ENCODE data around the gene CD63.
A peak's percentile ranks its signal among the peaks of the same experiment; 100 is the strongest.

CD63 gene

GRCh38 chr12:55728186-55728938, 447 bp downstream of the CD63 start:
- Histone ChIP-seq H3K4me3 (ENCODE audit: low read length) (peak overlapping the region; percentile 81), H3K36me3 (replicated peaks; ENCODE audit: insufficient read depth, low read length) (no peaks in the 10 kb centered on the region), H3F3A (ENCODE audit: insufficient read depth, low read length) (no peaks in the 10 kb centered on the region), H3K4me2 (ENCODE audit: low read depth, low read length) (peak overlapping the region; percentile 69), H3K79me2 (ENCODE audit: low read length) (peaks cover 15% of the 10 kb centered on the region), H3K4me1 (ENCODE audit: low read length) (peaks cover 16% of the 10 kb centered on the region), H3K9me2 (replicated peaks; ENCODE audit: insufficient read depth, low read length) (no peaks in the 10 kb centered on the region), H4K20me1 (ENCODE audit: insufficient read depth, low read length) (no peaks in the 10 kb centered on the region), H3K27ac (ENCODE audit: low read length) (no peak overlapping the region), H3K9ac (ENCODE audit: low read length) (peak overlapping the region; percentile 77; the same call in 1 of the 2 replicates), H2AFZ (ENCODE audit: low read length) (peak overlapping the region; percentile 75), H3K9me3 (replicated peaks; ENCODE audit: insufficient read depth, low read length) (no peaks in the 10 kb centered on the region), H3K27me3 (replicated peaks; ENCODE audit: insufficient read depth, low read length) (no peaks in the 10 kb centered on the region)
- TF ChIP-seq CTCF (IDR thresholded peaks at IDR 0.05; ENCODE audit: low read length) (no peak), EZH2phosphoT487 (IDR thresholded peaks at IDR 0.05; ENCODE audit: low read length) (no peak), EZH2 (optimal IDR thresholded peaks at IDR 0.05; ENCODE audit: low read depth, low read length) (no peak)
- no peak for DNase-seq

GRCh38 chr12:55727643-55728185, 1.1 kb downstream of the CD63 start:
- H2AFZ ChIP-seq (ENCODE audit: low read length), result peak overlapping the region; percentile 75; the same call in 1 of the 2 replicates
- H3K9me3 ChIP-seq (replicated peaks; ENCODE audit: insufficient read depth, low read length), result no peaks in the 10 kb centered on the region
- no peak overlapping the region for H3K27ac ChIP-seq (ENCODE audit: low read length)
- H3K4me1 ChIP-seq (ENCODE audit: low read length), result peaks cover 16% of the 10 kb centered on the region
- no peaks in the 10 kb centered on the region for H3F3A ChIP-seq (ENCODE audit: insufficient read depth, low read length)
- no peaks in the 10 kb centered on the region for H4K20me1 ChIP-seq (ENCODE audit: insufficient read depth, low read length)
- no peaks in the 10 kb centered on the region for H3K27me3 ChIP-seq (replicated peaks; ENCODE audit: insufficient read depth, low read length)
- H3K4me2 ChIP-seq (ENCODE audit: low read depth, low read length), result peak overlapping the region; percentile 69
- peak overlapping the region; percentile 81 for H3K4me3 ChIP-seq (ENCODE audit: low read length)
- peak overlapping the region; percentile 77; the same call in 1 of the 2 replicates for H3K9ac ChIP-seq (ENCODE audit: low read length)
- DNase-seq, result no peak
- H3K79me2 ChIP-seq (ENCODE audit: low read length), result peaks cover 15% of the 10 kb centered on the region
- H3K9me2 ChIP-seq (replicated peaks; ENCODE audit: insufficient read depth, low read length), result no peaks in the 10 kb centered on the region
- TF ChIP-seq EZH2phosphoT487 (IDR thresholded peaks at IDR 0.05; ENCODE audit: low read length) (no peak), CTCF (IDR thresholded peaks at IDR 0.05; ENCODE audit: low read length) (no peak), EZH2 (optimal IDR thresholded peaks at IDR 0.05; ENCODE audit: low read depth, low read length) (no peak)
- H3K36me3 ChIP-seq (replicated peaks; ENCODE audit: insufficient read depth, low read length), result no peaks in the 10 kb centered on the region

- Histone ChIP-seq H3K27me3 (replicated peaks; ENCODE audit: insufficient read depth, low read length) (no peaks in the 10 kb centered on the region), H3K4me1 (ENCODE audit: low read length) (peaks cover 16% of the 10 kb centered on the region), H3K79me2 (ENCODE audit: low read length) (peaks cover 15% of the 10 kb centered on the region), H2AFZ (ENCODE audit: low read length) (no peak overlapping the region), H3K36me3 (replicated peaks; ENCODE audit: insufficient read depth, low read length) (no peaks in the 10 kb centered on the region), H3K27ac (ENCODE audit: low read length) (no peak overlapping the region), H3K4me2 (ENCODE audit: low read depth, low read length) (no peak overlapping the region), H3K9me3 (replicated peaks; ENCODE audit: insufficient read depth, low read length) (no peaks in the 10 kb centered on the region), H3K9ac (ENCODE audit: low read length) (no peak overlapping the region), H3K9me2 (replicated peaks; ENCODE audit: insufficient read depth, low read length) (no peaks in the 10 kb centered on the region), H3F3A (ENCODE audit: insufficient read depth, low read length) (no peaks in the 10 kb centered on the region), H4K20me1 (ENCODE audit: insufficient read depth, low read length) (no peaks in the 10 kb centered on the region), H3K4me3 (ENCODE audit: low read length) (no peak overlapping the region)
- TF ChIP-seq EZH2phosphoT487 (IDR thresholded peaks at IDR 0.05; ENCODE audit: low read length) (no peak), CTCF (IDR thresholded peaks at IDR 0.05; ENCODE audit: low read length) (no peak), EZH2 (optimal IDR thresholded peaks at IDR 0.05; ENCODE audit: low read depth, low read length) (no peak)
- no peak for DNase-seq
Observed at GRCh38 chr12:55726971-55727370, 1.8 kb downstream of the CD63 start.

Data from MM.1S (cell line).